Parathyroid adenoma (tissue), 2 donors: Measurements from ENCODE around the gene CEMIP.

Experiments used
- H2AFZ ChIP-seq: fragments of 300-600 bp; sonication (generic); one replicate; pipeline ENCODE4 v1.7.0; 2017; ENCODE audit warnings: antibody characterized with exemption, mild to moderate bottlenecking
- H3K27ac ChIP-seq: fragments of 300-600 bp; sonication (generic); one replicate; pipeline ENCODE4 v1.7.0; 2017
- H3K27me3 ChIP-seq: fragments of 300-600 bp; sonication (generic); one replicate; pipeline ENCODE4 v1.7.0; 2017; ENCODE audit warnings: low read length; ENCODE audit not compliant: control insufficient read depth, insufficient read depth
- H3K36me3 ChIP-seq: fragments of 300-600 bp; sonication (generic); one replicate; pipeline ENCODE4 v1.7.0; 2017; ENCODE audit warnings: low read length; ENCODE audit not compliant: control insufficient read depth, insufficient read depth
- H3K4me1 ChIP-seq: fragments of 300-600 bp; sonication (generic); one replicate; pipeline ENCODE4 v1.7.0; 2017; ENCODE audit warnings: control low read depth
- H3K4me2 ChIP-seq: fragments of 300-600 bp; sonication (generic); one replicate; pipeline ENCODE4 v1.7.0; 2017; ENCODE audit warnings: low read length
- H3K4me3 ChIP-seq: fragments of 300-600 bp; sonication (generic); one replicate; pipeline ENCODE4 v1.7.0; 2017; ENCODE audit warnings: low read depth, low read length
- H3K79me2 ChIP-seq: fragments of 300-600 bp; sonication (generic); one replicate; pipeline ENCODE4 v1.7.0; 2017; ENCODE audit warnings: control low read depth
- H3K9ac ChIP-seq: fragments of 300-600 bp; sonication (generic); one replicate; pipeline ENCODE4 v1.7.0; 2017; ENCODE audit warnings: mild to moderate bottlenecking
- H3K9me3 ChIP-seq: fragments of 300-600 bp; sonication (generic); one replicate; pipeline ENCODE4 v1.7.0; 2017; ENCODE audit warnings: low read length; ENCODE audit not compliant: control insufficient read depth
- CTCF ChIP-seq: fragments of 300-600 bp; sonication (generic); IDR thresholded peaks from one replicate; pipeline ENCODE4 v1.7.0; 2017; ENCODE audit warnings: antibody characterized with exemption, mild to moderate bottlenecking
- donor health status: primary hyperparathyroidism.

Gene CEMIP

DNA sequence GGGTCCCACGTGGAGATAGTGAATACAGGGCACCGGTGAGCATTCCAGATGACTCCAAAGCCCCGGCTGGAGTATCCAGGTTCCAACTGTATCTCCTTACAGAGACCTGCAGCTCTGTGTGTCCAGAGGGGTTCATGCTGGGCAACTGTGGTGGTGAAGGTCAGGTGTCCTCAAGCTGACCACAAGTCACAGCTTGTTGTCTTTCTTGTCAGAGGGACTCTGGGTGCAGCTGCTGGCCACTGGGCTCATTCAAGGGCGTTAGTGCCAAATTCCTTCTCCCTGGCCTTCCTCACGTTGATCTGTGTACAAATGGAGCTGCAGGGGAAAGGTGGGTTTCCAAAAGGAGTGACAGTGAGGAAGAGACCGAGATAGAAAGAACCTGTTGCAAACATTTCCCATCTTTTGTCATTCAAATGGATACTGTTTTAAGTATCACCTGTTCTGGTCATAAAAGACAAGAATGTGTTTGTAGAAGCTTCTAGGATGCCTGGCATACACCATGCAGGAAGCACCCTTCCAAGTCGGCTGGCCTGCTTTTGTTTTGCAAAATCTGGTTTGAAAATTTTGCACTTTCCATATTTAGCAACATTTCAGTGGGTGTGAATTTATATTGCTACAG lies 52.5 kb downstream of the CEMIP start:
- Histone ChIP-seq H3K9ac (no peak overlapping the region), H3K79me2 (no peaks in the 10 kb centered on the region), H3K4me1 (peaks cover 18% of the 10 kb centered on the region), H3K4me3 (no peak overlapping the region), H3K4me2 (no peak overlapping the region), H3K9me3 (no peaks in the 10 kb centered on the region), H3K36me3 (no peaks in the 10 kb centered on the region), H2AFZ (no peak overlapping the region), H3K27ac (no peak overlapping the region), H3K27me3 (no peaks in the 10 kb centered on the region)
- no peak for TF ChIP-seq CTCF

DNA sequence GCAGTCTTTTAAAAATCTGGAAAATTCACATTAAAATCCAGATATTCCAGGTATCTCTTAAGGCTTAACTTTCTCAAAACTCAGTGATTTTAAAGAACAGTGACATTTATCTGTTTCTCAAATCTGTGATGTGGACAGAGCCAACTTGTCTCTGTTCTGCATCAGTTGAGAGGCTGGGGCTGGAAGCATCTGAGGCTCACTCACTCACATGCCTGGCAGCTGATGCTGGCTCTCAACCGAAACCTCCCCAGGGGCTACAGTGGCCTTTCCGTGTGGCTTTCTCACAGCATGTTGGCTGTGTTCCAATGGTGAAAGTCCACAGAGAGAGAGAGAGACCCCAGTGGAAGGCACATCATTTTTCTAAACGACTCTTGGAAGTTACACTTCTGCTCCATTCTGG lies 53.5 kb downstream of the CEMIP start:
- Histone ChIP-seq H3K79me2 (no peaks in the 10 kb centered on the region), H3K9me3 (no peaks in the 10 kb centered on the region), H3K36me3 (no peaks in the 10 kb centered on the region), H2AFZ (no peak overlapping the region), H3K4me3 (no peak overlapping the region), H3K4me2 (peak overlapping the region; percentile 2), H3K9ac (no peak overlapping the region), H3K27me3 (no peaks in the 10 kb centered on the region), H3K27ac (peak overlapping the region; percentile 42), H3K4me1 (peaks cover 26% of the 10 kb centered on the region)
- TF ChIP-seq CTCF, result no peak

DNA sequence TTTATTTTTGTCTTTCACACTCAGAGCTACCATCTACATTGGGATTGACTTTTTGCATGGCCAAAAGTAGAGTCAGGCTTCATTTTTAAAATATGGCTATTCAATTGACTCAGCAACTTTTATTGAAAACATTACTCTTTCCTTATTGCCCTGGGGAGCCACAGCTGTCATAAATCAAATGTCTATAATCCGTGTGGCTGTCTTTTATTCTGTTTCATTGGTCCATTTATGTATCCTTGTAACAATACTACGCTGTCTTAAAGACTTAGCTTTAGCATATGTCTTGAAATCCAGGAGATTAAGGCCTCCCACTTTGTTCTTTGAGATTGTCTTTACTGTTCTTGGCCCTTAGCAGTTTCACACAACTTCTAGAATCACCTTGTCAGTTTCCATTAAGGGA lies 55.2 kb downstream of the CEMIP start:
- Histone ChIP-seq H3K27me3 (no peaks in the 10 kb centered on the region), H3K27ac (peak overlapping the region; percentile 77), H3K9me3 (no peaks in the 10 kb centered on the region), H3K4me3 (no peak overlapping the region), H3K79me2 (no peaks in the 10 kb centered on the region), H3K4me1 (peaks cover 26% of the 10 kb centered on the region), H3K4me2 (no peak overlapping the region), H3K9ac (no peak overlapping the region), H3K36me3 (no peaks in the 10 kb centered on the region), H2AFZ (peak overlapping the region; percentile 22)
- TF ChIP-seq CTCF, result no peak

DNA sequence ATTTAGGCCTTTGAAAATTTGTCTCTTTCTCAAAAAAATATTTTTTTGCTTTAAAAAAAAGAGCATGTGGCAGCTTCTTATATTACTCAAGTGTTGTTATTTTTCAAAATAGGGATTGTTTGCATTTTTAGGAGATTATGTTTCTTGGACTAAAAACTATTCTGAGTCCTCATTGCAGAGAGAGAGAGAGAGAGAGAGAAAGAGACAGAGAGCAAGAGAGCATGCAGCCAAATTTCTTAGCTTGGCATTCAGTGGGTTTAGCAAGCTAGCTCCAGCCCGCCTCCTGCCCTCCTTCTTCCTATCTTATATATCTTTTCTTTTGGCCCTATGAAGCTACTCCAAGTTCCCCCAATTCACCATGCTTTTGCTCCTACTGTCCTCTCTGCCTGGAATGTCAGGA lies 55.7 kb downstream of the CEMIP start:
- H3K4me2 ChIP-seq, result no peak overlapping the region
- H2AFZ ChIP-seq, result peak overlapping the region; percentile 56
- no peaks in the 10 kb centered on the region for H3K36me3 ChIP-seq
- H3K4me1 ChIP-seq, result peaks cover 26% of the 10 kb centered on the region
- H3K9me3 ChIP-seq, result no peaks in the 10 kb centered on the region
- no peak overlapping the region for H3K4me3 ChIP-seq
- TF ChIP-seq CTCF, result no peak
- no peaks in the 10 kb centered on the region for H3K27me3 ChIP-seq
- H3K79me2 ChIP-seq, result no peaks in the 10 kb centered on the region
- H3K27ac ChIP-seq, result peak overlapping the region; percentile 77
- no peak overlapping the region for H3K9ac ChIP-seq

DNA sequence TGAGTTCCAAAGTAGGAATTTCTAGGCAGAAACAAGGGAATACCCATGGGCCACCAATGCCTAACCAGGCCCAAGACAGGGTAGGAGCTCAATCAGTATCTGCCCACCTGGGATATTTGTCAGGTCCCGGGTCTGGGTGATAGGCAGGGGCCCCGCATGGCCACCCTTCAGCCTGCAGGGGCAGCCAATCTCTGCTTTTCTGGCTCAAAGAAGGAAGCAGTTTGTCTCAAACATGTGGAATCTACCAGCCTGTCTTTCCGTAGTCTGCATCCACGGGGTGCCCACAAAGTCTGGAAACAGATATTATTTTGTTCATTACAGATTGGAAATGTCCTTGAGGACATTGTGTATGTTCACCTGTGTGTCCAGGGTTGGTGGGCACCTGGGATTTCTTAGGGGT lies 56.2 kb downstream of the CEMIP start:
- Histone ChIP-seq H3K4me3 (no peak overlapping the region), H3K79me2 (no peaks in the 10 kb centered on the region), H3K4me2 (no peak overlapping the region), H3K9me3 (no peaks in the 10 kb centered on the region), H3K27me3 (no peaks in the 10 kb centered on the region), H2AFZ (peak overlapping the region; percentile 56), H3K4me1 (peaks cover 26% of the 10 kb centered on the region), H3K27ac (peak overlapping the region; percentile 77), H3K9ac (no peak overlapping the region), H3K36me3 (no peaks in the 10 kb centered on the region)
- TF ChIP-seq CTCF, result no peak
